OCI-LY1 (cell line): ENCODE data around the gene SLC3A2.

Experiments
- CTCF ChIP-seq: fragments of 200-600 bp; sonication (generic), shearing (Covaris generic); IDR thresholded peaks from 2 replicates; pipeline ENCODE4 v1.5.1; 2017; ENCODE audit warnings: mild to moderate bottlenecking, antibody characterized with exemption, low read length, moderate library complexity, mixed read lengths
- EZH2 ChIP-seq: fragments of 200-600 bp; sonication (generic), shearing (Covaris generic); IDR thresholded peaks from 2 replicates; pipeline ENCODE4 v1.8.0; 2017; ENCODE audit warnings: borderline replicate concordance, mixed run types, mild to moderate bottlenecking, antibody characterized with exemption, low read length, moderate library complexity, mixed read lengths

- no peak for TF ChIP-seq CTCF
- no peak for TF ChIP-seq EZH2
Measured at GRCh38 chr11:62930666-62931065, 50.0 kb downstream of the SLC3A2 start.
